Measurements from ENCODE around the gene SNRPD1. TPM values are rescaled to one million over a fixed set of nuclear protein-coding genes. Genes with fewer than 3 reads are reported as not detected.
A peak's percentile ranks its signal among the peaks of the same experiment; 100 is the strongest.

The SNRPD1 gene
- total and polyA plus RNA-seq, 9 of the 15 experiments (the other 6 are each of a cell fraction or from before 2014, with no cell fraction given) = 186 to 1,063 (median 313) TPM

GRCh38 chr18:21634588-21635199, 22.6 kb downstream of the SNRPD1 start:
- Histone ChIP-seq H3K9me3 (replicated peaks; ENCODE audit: control insufficient read depth, insufficient read depth, low read depth, low read length) (no peaks in the 10 kb centered on the region), H3K4me1 (replicated peaks in 1 of 2; ENCODE audit: control insufficient read depth in 2 of 2, insufficient read depth in 2 of 2, low read length in 2 of 2) (no peaks in the 10 kb centered on the region; a peak in 1 of 5 replicates), H3K4me3 (no peak overlapping the region), H3K27me3 (ENCODE audit: control insufficient read depth in 2 of 2, insufficient read depth in 2 of 2, low read length in 2 of 2) (no peaks in the 10 kb centered on the region), H4K20me1 (replicated peaks; ENCODE audit: control insufficient read depth, insufficient read depth, low read length) (no peaks in the 10 kb centered on the region), H3K9me1 (ENCODE audit: control insufficient read depth, insufficient read depth, low read length) (no peaks in the 10 kb centered on the region), H3K36me3 (ENCODE audit: control insufficient read depth, insufficient read depth, low read length) (peaks cover 45% of the 10 kb centered on the region), H3K4me2 (ENCODE audit: insufficient read depth, low read length) (no peak overlapping the region), H3K27ac (ENCODE audit: extremely low read depth, low read depth, low read length) (no peak overlapping the region), H3K79me2 (ENCODE audit: control insufficient read depth, insufficient read depth, low read length) (0 out of 3 replicates have a peak, but pooled peaks cover under 1% of the 10 kb centered on the region), H3K9ac (ENCODE audit: insufficient read depth in 1 of 2, low read depth in 2 of 2, low read length in 2 of 2) (no peak overlapping the region), H2AFZ (ENCODE audit: low read depth, low read length) (no peak overlapping the region)
- TF ChIP-seq MCM7 (IDR thresholded peaks at IDR 0.05) (no peak), NCOA6 (IDR thresholded peaks at IDR 0.05) (no peak), ZNF586 (CRISPR knock-in tag; conservative IDR thresholded peaks at IDR 0.05) (no peak), POLR2A (conservative IDR thresholded peaks at IDR 0.05) (peak; percentile 25; the same call in 1 of the 2 replicates), EZH2 (IDR thresholded peaks at IDR 0.05; ENCODE audit: borderline replicate concordance, low read depth, low read length) (no peak)
- TF ChIP-seq, protein P1, sequence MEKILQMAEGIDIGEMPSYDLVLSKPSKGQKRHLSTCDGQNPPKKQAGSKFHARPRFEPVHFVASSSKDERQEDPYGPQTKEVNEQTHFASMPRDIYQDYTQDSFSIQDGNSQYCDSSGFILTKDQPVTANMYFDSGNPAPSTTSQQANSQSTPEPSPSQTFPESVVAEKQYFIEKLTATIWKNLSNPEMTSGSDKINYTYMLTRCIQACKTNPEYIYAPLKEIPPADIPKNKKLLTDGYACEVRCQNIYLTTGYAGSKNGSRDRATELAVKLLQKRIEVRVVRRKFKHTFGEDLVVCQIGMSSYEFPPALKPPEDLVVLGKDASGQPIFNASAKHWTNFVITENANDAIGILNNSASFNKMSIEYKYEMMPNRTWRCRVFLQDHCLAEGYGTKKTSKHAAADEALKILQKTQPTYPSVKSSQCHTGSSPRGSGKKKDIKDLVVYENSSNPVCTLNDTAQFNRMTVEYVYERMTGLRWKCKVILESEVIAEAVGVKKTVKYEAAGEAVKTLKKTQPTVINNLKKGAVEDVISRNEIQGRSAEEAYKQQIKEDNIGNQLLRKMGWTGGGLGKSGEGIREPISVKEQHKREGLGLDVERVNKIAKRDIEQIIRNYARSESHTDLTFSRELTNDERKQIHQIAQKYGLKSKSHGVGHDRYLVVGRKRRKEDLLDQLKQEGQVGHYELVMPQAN (IDR thresholded peaks at IDR 0.05; ENCODE audit: borderline replicate concordance) = no peak
- TF ChIP-seq, protein P2, sequence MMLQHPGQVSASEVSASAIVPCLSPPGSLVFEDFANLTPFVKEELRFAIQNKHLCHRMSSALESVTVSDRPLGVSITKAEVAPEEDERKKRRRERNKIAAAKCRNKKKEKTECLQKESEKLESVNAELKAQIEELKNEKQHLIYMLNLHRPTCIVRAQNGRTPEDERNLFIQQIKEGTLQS (IDR thresholded peaks at IDR 0.05) = no peak
- TF ChIP-seq, protein P2 (CRISPR knock-in tag; conservative IDR thresholded peaks at IDR 0.05) = no peak
- DNase-seq (ENCODE audit: extremely low read depth in 1 of 4, low spot score in 3 of 4) (no peak), FAIRE-seq (no peak), ATAC-seq (no peak; the same call in 1 of the 3 replicates)
- intact Hi-C loops (cut with micrococcal nuclease) (no loop called here), in situ Hi-C loops (cut with MboI) (no loop called here)
- POLR2A ChIA-PET = interaction anchor here (1.2 kb wide), 1 partner anchor 16 kb away, joined by 3 read pairs; no protein-coding TSS in a partner anchor
- BruUV-seq (replicated peaks) = no TSS peak
- CTCF ChIA-PET (ENCODE audit: low intra/inter-chr PET ratio) = no interaction called here
- WGBS (ENCODE audit: insufficient coverage, low coverage, missing lambda C conversion rate) = 87% methylated on average over 4 of the region's 4 CpGs

Measured in K562 (cell line).